Naive thymus-derived CD4-positive, alpha-beta T cell (primary cell): Measurements from ENCODE around the gene CERS2. TPM values are rescaled to one million over a fixed set of nuclear protein-coding genes. Genes with fewer than 3 reads are reported as not detected.
A peak's percentile ranks its signal among the peaks of the same experiment; 100 is the strongest.

Source experiments
- ATAC-seq: fragments of 150-1000 bp; cut with Tn5 transposase; 2 replicates; pipeline ENCODE4 v1.10.0; 2021; ENCODE audit warnings: mild to moderate bottlenecking, moderate library complexity
- CTCF ChIA-PET: fragments of 350-600 bp; sonication (Branson Sonifier 250); formaldehyde crosslinking; loops from one replicate; lab custom pipeline; 2021; ENCODE audit warnings: antibody characterized with exemption; lab: Charles Lee
- POLR2A ChIA-PET: fragments of 350-600 bp; sonication (Branson Sonifier 250); formaldehyde crosslinking; loops from one replicate; lab custom pipeline; 2021; ENCODE audit warnings: antibody characterized with exemption, inconsistent platforms; lab: Charles Lee
- DNase-seq, 9 donors: peaks; one replicate each; pipeline versions ENCODE4 v3.0.0 to v3.0.0-alpha.2; 2020 to 2022; ENCODE audit warnings: mixed read lengths in 1 of 9
- H3K27ac ChIP-seq: one replicate; pipeline ENCODE4 v1.7.0; 2013; ENCODE audit warnings: mild to moderate bottlenecking, low read depth, low read length, moderate library complexity
- H3K27me3 ChIP-seq, 2 donors: one replicate each; pipeline ENCODE4 v1.7.0; 2013; ENCODE audit warnings: low read length in 2 of 2, mild to moderate bottlenecking in 2 of 2, moderate library complexity in 2 of 2; ENCODE audit not compliant: control insufficient read depth in 2 of 2, insufficient read depth in 2 of 2
- H3K36me3 ChIP-seq, 3 experiments: 1 replicate in 2 of 3; 2 replicates in 1 of 3; pipeline ENCODE4 v1.7.0; 2013; ENCODE audit warnings: low read length in 3 of 3, mild to moderate bottlenecking in 3 of 3, moderate library complexity in 1 of 3; ENCODE audit not compliant: insufficient read depth in 3 of 3, control insufficient read depth in 2 of 3
- H3K4me1 ChIP-seq, 2 donors: one replicate each; pipeline ENCODE4 v1.7.0; 2013; ENCODE audit warnings: low read length in 2 of 2, mild to moderate bottlenecking in 2 of 2, moderate library complexity in 1 of 2; ENCODE audit not compliant: control insufficient read depth in 2 of 2, insufficient read depth in 2 of 2
- H3K4me3 ChIP-seq: 2 replicates; pipeline ENCODE4 v1.7.0; 2013; ENCODE audit warnings: mild to moderate bottlenecking, low read length
- H3K9me3 ChIP-seq, 3 experiments: 1 replicate in 2 of 3; 2 replicates in 1 of 3; pipeline ENCODE4 v1.7.0; 2013; ENCODE audit warnings: low read length in 3 of 3; ENCODE audit not compliant: control insufficient read depth in 2 of 3
- H3K27ac Mint-ChIP-seq, 9 donors: one replicate each; pipeline ENCODE4 v1.8.0; 2020 to 2022; ENCODE audit warnings: mixed read lengths in 9 of 9, mild to moderate bottlenecking in 8 of 9, moderate library complexity in 5 of 9, inconsistent platforms in 2 of 9
- H3K27me3 Mint-ChIP-seq, 5 donors: one replicate each; pipeline ENCODE4 v1.8.0; 2021 to 2022; ENCODE audit warnings: mixed read lengths in 5 of 5, mild to moderate bottlenecking in 1 of 5
- H3K36me3 Mint-ChIP-seq, 5 donors: one replicate each; pipeline ENCODE4 v1.8.0; 2020 to 2022; ENCODE audit warnings: mixed read lengths in 5 of 5, mild to moderate bottlenecking in 3 of 5, inconsistent platforms in 1 of 5
- H3K4me1 Mint-ChIP-seq, 7 donors: one replicate each; pipeline ENCODE4 v1.8.0; 2020 to 2022; ENCODE audit warnings: mixed read lengths in 7 of 7, mild to moderate bottlenecking in 3 of 7, inconsistent platforms in 1 of 7
- H3K4me3 Mint-ChIP-seq, 10 donors: one replicate each; pipeline ENCODE4 v1.8.0; 2020 to 2022; ENCODE audit warnings: mild to moderate bottlenecking in 10 of 10, mixed read lengths in 10 of 10, moderate library complexity in 6 of 10, inconsistent platforms in 2 of 10
- H3K9me3 Mint-ChIP-seq, 11 donors: one replicate each; pipeline ENCODE4 v1.8.0; 2020 to 2022; ENCODE audit warnings: mixed read lengths in 11 of 11, mild to moderate bottlenecking in 4 of 11, inconsistent platforms in 1 of 11, moderate library complexity in 1 of 11
- intact Hi-C, 2 donors: fragments of 100-400 bp; cut with micrococcal nuclease; formaldehyde crosslinking; loops; one replicate each; pipeline ENCODE4 v1.15.1; 2023
- polyA plus RNA-seq, 2 donors: library from polyadenylated mRNA; unstranded; fragments of 300-500 nt; fragmentation: Illumina TruSeq; gene quantifications; one replicate each; pipeline ENCODE4 v1.2.3, GENCODE V29; 2021
- total RNA-seq, 6 experiments: library from RNA in 5 of 6; stranded (reverse) in 5 of 6; gene quantifications; 1 replicate in 5 of 6; 2 replicates in 1 of 6; pipeline ENCODE4 v1.2.3 and lab custom pipeline; 2021 to 2026

Gene CERS2
- total and polyA plus RNA-seq, 7 experiments from 2014 or later, result 101 to 179 (median 136) TPM

DNA sequence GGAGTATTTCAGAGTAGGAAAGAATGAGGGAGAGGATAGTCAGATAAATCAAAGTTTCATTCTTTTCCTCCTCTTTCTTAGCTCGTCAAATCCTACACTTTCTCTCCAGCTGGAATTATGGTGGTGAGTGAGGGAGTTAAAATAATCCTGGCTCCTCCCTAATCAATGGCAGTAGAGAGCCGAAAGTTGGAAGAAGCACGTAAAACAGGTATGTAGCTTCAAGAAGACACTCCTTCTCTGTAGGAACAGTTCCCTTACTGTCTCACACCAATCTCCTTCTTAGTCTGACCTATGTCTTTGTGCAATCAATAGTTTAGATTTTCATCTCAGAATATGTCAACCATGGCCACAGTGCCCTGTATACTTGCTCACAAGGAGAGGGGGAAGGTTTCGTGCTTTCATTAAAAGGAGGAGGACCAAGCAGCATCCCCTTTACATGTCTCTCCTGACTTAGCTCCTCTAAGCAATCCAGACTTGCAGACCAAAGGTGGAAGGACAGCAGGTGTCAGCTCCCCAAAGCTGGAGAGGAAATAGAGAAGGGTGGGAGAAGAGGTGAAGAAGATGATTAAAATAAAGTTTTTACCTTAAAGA is 31.2 kb upstream of the CERS2 start:
- POLR2A ChIA-PET, result interaction anchor here (0.5 to 4.5 kb wide), 20 partner anchors 8 to 1119 kb away, joined by 3 to 40 read pairs (median 6); partner anchors contain the start of genes ANXA9, C1orf56, CDC42SE1 and CERS2
- no peaks in the 10 kb centered on the region for H3K27me3 ChIP-seq
- Mint-ChIP-seq H3K27ac (peak overlapping the region; percentile 92 to 99 (median 97)), H3K9me3 (no peaks in the 10 kb centered on the region), H3K36me3 (peaks cover 5 to 23% (median 11%) of the 10 kb centered on the region in 5 donors), H3K4me1 (peaks cover 58 to 87% (median 83%) of the 10 kb centered on the region in 7 donors), H3K27me3 (no peaks in the 10 kb centered on the region), H3K4me3 (peak overlapping the region; percentile 91 to 100 (median 97))
- intact Hi-C loops, result loop anchor here (1.0 to 10.0 kb wide), 7 partner anchors 27 to 739 kb away; partner anchors contain the start of genes APH1A (in 1 of the 2), CERS2 (in 1 of the 2), PSMD4 (in 1 of the 2) and TNFAIP8L2 (in 1 of the 2)
- no peak for ATAC-seq
- H3K9me3 ChIP-seq, result no peaks in the 10 kb centered on the region
- DNase-seq, result no peak
- peaks cover 39 to 55% of the 10 kb centered on the region in 2 donors for H3K4me1 ChIP-seq
- CTCF ChIA-PET, result interaction anchor here (0.6 to 3.5 kb wide), 12 partner anchors 11 to 240 kb away, joined by 3 to 30 read pairs (median 4); partner anchors contain the start of genes ANXA9, CERS2 and CTSS
- H3K4me3 ChIP-seq, result peak overlapping the region; percentile 76
- peaks cover 0 to 14% (median 5%) of the 10 kb centered on the region in 3 experiments for H3K36me3 ChIP-seq
- peak overlapping the region; percentile 96 for H3K27ac ChIP-seq

GRCh38 chr1:151003180-151003579 is 28.5 kb upstream of the CERS2 start:
- peak overlapping the region; percentile 46 for H3K4me3 ChIP-seq
- H3K36me3 Mint-ChIP-seq, result peaks cover 6 to 38% (median 16%) of the 10 kb centered on the region in 5 donors

DNA sequence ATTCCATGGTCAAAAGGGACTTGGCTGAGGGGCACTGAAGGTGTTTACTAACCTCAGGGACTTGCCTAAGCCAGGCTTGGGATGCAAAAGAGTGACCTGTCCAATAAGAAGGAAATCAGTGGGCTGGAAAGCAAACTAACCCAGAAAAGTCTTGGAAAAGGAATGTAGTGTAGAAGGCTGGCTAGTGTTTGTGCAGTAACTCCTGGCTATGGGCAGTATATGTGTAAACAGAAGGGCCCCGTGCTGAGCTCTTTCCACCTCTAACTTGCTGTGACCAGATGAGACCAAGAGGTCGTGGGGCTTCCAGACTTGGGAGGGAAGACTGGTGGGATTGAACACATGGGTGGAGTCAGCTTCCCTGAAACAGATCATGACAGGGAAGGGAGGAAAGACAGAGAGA is 28.0 kb upstream of the CERS2 start:
- ChIA-PET POLR2A (interaction anchor here (0.9 to 4.5 kb wide), 8 partner anchors 7 to 52 kb away, joined by 3 to 20 read pairs (median 6); partner anchors contain the start of gene CERS2), CTCF (interaction anchor here (0.7 to 1.6 kb wide), 4 partner anchors 27 to 237 kb away, joined by 3 to 6 read pairs (median 4); partner anchors contain the start of gene CTSS)
- intact Hi-C loops, result loop anchor here (5.0 to 10.0 kb wide), 2 partner anchors 40 to 388 kb away; no protein-coding TSS in a partner anchor
- DNase-seq, result no peak
- Histone ChIP-seq H3K27me3 (no peaks in the 10 kb centered on the region), H3K4me1 (peaks cover 21 to 49% of the 10 kb centered on the region in 2 donors), H3K36me3 (peaks cover 0 to 45% (median 14%) of the 10 kb centered on the region in 3 experiments), H3K4me3 (peak overlapping the region; percentile 46), H3K27ac (peak overlapping the region; percentile 77), H3K9me3 (no peaks in the 10 kb centered on the region)
- Mint-ChIP-seq H3K9me3 (no peaks in the 10 kb centered on the region), H3K27ac (peak overlapping the region; percentile 83 to 97 (median 96)), H3K27me3 (no peaks in the 10 kb centered on the region), H3K4me3 (peak overlapping the region; percentile 85 to 100 (median 96)), H3K36me3 (peaks cover 6 to 41% (median 17%) of the 10 kb centered on the region in 5 donors), H3K4me1 (peaks cover 43 to 72% (median 68%) of the 10 kb centered on the region in 7 donors)
- ATAC-seq, result no peak

More at GRCh38 chr1:151003180-151003579, 28.5 kb upstream of the CERS2 start:
- Histone ChIP-seq H3K4me1 (peaks cover 25 to 54% of the 10 kb centered on the region in 2 donors), H3K27me3 (no peaks in the 10 kb centered on the region), H3K36me3 (peaks cover 0 to 40% (median 14%) of the 10 kb centered on the region in 3 experiments), H3K27ac (peak overlapping the region; percentile 77), H3K9me3 (no peaks in the 10 kb centered on the region)
- Mint-ChIP-seq H3K4me3 (peak overlapping the region; percentile 85 to 100 (median 96)), H3K9me3 (no peaks in the 10 kb centered on the region), H3K27ac (peak overlapping the region; percentile 83 to 97 (median 96)), H3K27me3 (no peaks in the 10 kb centered on the region), H3K4me1 (peaks cover 47 to 78% (median 74%) of the 10 kb centered on the region in 7 donors)
- ChIA-PET CTCF (interaction anchor here (0.9 to 1.6 kb wide), 4 partner anchors 27 to 238 kb away, joined by 3 to 6 read pairs (median 4); partner anchors contain the start of gene CTSS), POLR2A (interaction anchor here (0.8 to 4.5 kb wide), 8 partner anchors 8 to 152 kb away, joined by 3 to 20 read pairs (median 5); partner anchors contain the start of gene C1orf56)
- ATAC-seq, result peak; percentile 12
- DNase-seq, result peak in 5 of 9 donors; percentile 21 to 41 (median 40)
- intact Hi-C loops, result loop anchor here (5.0 to 10.0 kb wide), 2 partner anchors 41 to 388 kb away; no protein-coding TSS in a partner anchor

- H3K4me1 ChIP-seq, result peaks cover 16 to 43% of the 10 kb centered on the region in 2 donors
- Mint-ChIP-seq H3K27ac (peak overlapping the region in 8 of 9 donors; percentile 92 to 97 (median 96)), H3K9me3 (no peaks in the 10 kb centered on the region), H3K27me3 (no peaks in the 10 kb centered on the region), H3K4me3 (peak overlapping the region; percentile 40 to 100 (median 89)), H3K36me3 (peaks cover 8 to 47% (median 17%) of the 10 kb centered on the region in 5 donors), H3K4me1 (peaks cover 37 to 66% (median 63%) of the 10 kb centered on the region in 7 donors)
- peak overlapping the region; percentile 46 for H3K4me3 ChIP-seq
- intact Hi-C loops, result loop anchor here (5.0 to 10.0 kb wide), 2 partner anchors 40 to 387 kb away; no protein-coding TSS in a partner anchor
- DNase-seq, result no peak
- ChIA-PET POLR2A (interaction anchor here (0.6 to 2.1 kb wide), 9 partner anchors 9 to 60 kb away, joined by 3 to 8 read pairs (median 3); partner anchors contain the start of gene CERS2), CTCF (interaction anchor here (0.7 to 1.4 kb wide), 5 partner anchors 23 to 88 kb away, joined by 3 to 9 read pairs (median 5); no protein-coding TSS in a partner anchor)
- peak overlapping the region; percentile 77 for H3K27ac ChIP-seq
- ATAC-seq, result no peak
- peaks cover 0 to 51% (median 14%) of the 10 kb centered on the region in 3 experiments for H3K36me3 ChIP-seq
- no peaks in the 10 kb centered on the region for H3K9me3 ChIP-seq
- no peaks in the 10 kb centered on the region for H3K27me3 ChIP-seq
Measured at GRCh38 chr1:151002051-151002450, 27.4 kb upstream of the CERS2 start.

GRCh38 chr1:151001602-151002001 is 27.0 kb upstream of the CERS2 start:
- Histone ChIP-seq H3K4me1 (peaks cover 11 to 39% of the 10 kb centered on the region in 2 donors), H3K27ac (peak overlapping the region; percentile 77), H3K9me3 (no peaks in the 10 kb centered on the region), H3K4me3 (no peak overlapping the region), H3K27me3 (no peaks in the 10 kb centered on the region), H3K36me3 (peaks cover 0 to 56% (median 14%) of the 10 kb centered on the region in 3 experiments)
- Mint-ChIP-seq H3K4me1 (peaks cover 33 to 62% (median 59%) of the 10 kb centered on the region in 7 donors), H3K4me3 (peak overlapping the region; percentile 40 to 100 (median 89)), H3K9me3 (no peaks in the 10 kb centered on the region), H3K36me3 (peaks cover 9 to 50% (median 17%) of the 10 kb centered on the region in 5 donors), H3K27ac (peak overlapping the region in 8 of 9 donors; percentile 92 to 97 (median 96)), H3K27me3 (no peaks in the 10 kb centered on the region)
- ATAC-seq (no peak), DNase-seq (no peak)
- intact Hi-C loops, result loop anchor here (5.0 to 10.0 kb wide), 2 partner anchors 39 to 387 kb away; no protein-coding TSS in a partner anchor
- ChIA-PET POLR2A (interaction anchor here (0.6 to 2.1 kb wide), 9 partner anchors 10 to 155 kb away, joined by 3 to 8 read pairs (median 4); partner anchors contain the start of genes CERS2 and TNFAIP8L2), CTCF (interaction anchor here (0.7 to 1.9 kb wide), 6 partner anchors 10 to 98 kb away, joined by 3 to 9 read pairs (median 5); no protein-coding TSS in a partner anchor)
